Cardiac fibroblast (primary cell): Measurements from ENCODE around the gene PTH2R.
"Not testable (repeated sequence)": the region's sequence is repeated elsewhere in the genome, so short reads cannot be mapped to it uniquely, and the experiment has no call there.

Experiments
- DNase-seq, 2 donors: peaks; one replicate each; pipeline versions ENCODE4 v3.0.0 to v3.0.0-alpha.2; 2010; ENCODE audit warnings: low read depth in 2 of 2
- H3K4me3 ChIP-seq, 2 donors: replicated peaks in 1 of 2; 1 replicate in 1 of 2; 2 replicates in 1 of 2; pipeline ENCODE4 v1.5.1; 2011; ENCODE audit warnings: low read depth in 2 of 2, low read length in 2 of 2, mild to moderate bottlenecking in 2 of 2, moderate library complexity in 1 of 2
- CTCF ChIP-seq: IDR thresholded peaks from one replicate; pipeline ENCODE4 v1.5.1; 2011; ENCODE audit warnings: low read depth, mild to moderate bottlenecking, low read length, inconsistent platforms

Gene PTH2R

DNA sequence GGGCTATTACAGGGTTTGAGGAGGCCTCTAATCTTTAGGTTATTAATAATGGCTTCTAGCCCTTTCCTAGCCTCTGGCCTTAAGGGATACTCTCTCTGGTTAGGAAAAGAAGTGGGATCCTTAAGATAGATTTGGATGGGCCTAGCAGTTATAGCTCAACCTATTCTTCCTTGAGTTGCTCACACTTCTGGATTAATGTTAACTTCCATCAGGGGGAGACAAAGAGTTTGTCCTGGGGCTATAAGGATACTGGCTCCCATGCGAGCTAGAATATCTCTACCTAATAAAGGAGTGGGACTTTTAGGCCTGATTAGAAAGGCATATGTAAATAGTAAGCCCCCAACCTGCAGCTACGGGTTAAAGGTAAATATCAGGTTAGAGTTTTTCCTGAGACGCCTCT is 14.3 kb upstream of the PTH2R start:
- DNase-seq: peak in 1 of 2 donors; percentile 26
- no peak overlapping the region for H3K4me3 ChIP-seq
- peak; percentile 37 for TF ChIP-seq CTCF

GRCh38 chr2:208396796-208397195 is 9.8 kb upstream of the PTH2R start:
- H3K4me3 ChIP-seq: not testable (repeated sequence)

DNA sequence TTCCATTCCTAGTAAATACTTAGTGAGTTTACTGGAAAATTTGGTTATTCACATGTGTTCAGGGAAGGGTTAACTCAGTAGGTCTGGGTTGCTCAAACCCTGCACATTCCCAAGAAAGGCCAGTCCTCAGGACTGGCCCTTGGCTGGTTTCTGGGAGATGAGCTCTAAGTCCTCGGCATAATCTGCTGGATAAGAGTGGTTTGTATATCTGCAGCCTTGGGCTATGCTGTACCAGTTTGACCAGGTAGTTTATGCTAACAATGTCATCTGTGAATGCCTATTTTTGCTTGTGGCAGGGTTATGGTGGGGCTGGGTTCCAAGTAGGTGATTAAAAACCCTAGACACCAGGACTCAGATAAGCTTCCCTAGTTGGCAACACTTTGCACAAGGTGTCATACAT is 7.4 kb upstream of the PTH2R start:
- H3K4me3 ChIP-seq: no peak overlapping the region
- TF ChIP-seq CTCF: no peak

More at GRCh38 chr2:208396796-208397195, 9.8 kb upstream of the PTH2R start:
- not testable (repeated sequence) for DNase-seq

GRCh38 chr2:208407667-208408066 is 1.1 kb downstream of the PTH2R start:
- DNase-seq: peak; percentile 11 to 28
- TF ChIP-seq CTCF: peak; percentile 3
- no peak overlapping the region for H3K4me3 ChIP-seq

More for the DNA sequence above, 7.4 kb upstream of the PTH2R start:
- DNase-seq: no peak

DNA sequence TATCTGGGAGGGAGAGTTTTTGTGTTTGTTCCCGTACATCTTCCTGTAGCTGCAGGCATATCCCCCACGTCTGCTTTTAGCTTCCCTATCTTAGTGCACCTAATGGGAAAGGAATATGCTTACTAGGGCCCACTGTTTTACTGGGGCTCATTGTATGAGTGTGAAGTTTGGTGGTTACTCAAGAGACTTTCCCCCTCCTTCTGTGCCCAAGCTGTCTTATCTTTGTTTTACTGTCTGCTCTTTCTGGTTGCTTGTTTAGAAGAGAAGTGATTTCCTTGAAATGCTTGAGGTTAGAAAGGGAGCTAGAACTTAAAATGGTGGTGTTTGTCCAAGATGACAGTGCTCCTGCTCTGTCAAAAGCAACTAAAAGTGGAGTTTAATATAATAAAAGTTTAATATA is 7.3 kb downstream of the PTH2R start:
- no peak for DNase-seq
- TF ChIP-seq CTCF: no peak
- H3K4me3 ChIP-seq: no peak overlapping the region

- no peak for DNase-seq
- no peak overlapping the region for H3K4me3 ChIP-seq
- no peak for TF ChIP-seq CTCF
Observed at GRCh38 chr2:208415255-208415654, 8.7 kb downstream of the PTH2R start.

- no peak for TF ChIP-seq CTCF
- H3K4me3 ChIP-seq: no peak overlapping the region
- no peak for DNase-seq
Observed at GRCh38 chr2:208415897-208416296, 9.3 kb downstream of the PTH2R start.
